ENCODE measurements around the gene MRPL40. TPM values are rescaled to one million over a fixed set of nuclear protein-coding genes. Genes with fewer than 3 reads are reported as not detected.

MRPL40 gene
- total and polyA plus RNA-seq, 2 of the 13 experiments (the other 11 are each of a cell fraction or from before 2014, with no cell fraction given): 42.7 to 79.7 TPM

DNA sequence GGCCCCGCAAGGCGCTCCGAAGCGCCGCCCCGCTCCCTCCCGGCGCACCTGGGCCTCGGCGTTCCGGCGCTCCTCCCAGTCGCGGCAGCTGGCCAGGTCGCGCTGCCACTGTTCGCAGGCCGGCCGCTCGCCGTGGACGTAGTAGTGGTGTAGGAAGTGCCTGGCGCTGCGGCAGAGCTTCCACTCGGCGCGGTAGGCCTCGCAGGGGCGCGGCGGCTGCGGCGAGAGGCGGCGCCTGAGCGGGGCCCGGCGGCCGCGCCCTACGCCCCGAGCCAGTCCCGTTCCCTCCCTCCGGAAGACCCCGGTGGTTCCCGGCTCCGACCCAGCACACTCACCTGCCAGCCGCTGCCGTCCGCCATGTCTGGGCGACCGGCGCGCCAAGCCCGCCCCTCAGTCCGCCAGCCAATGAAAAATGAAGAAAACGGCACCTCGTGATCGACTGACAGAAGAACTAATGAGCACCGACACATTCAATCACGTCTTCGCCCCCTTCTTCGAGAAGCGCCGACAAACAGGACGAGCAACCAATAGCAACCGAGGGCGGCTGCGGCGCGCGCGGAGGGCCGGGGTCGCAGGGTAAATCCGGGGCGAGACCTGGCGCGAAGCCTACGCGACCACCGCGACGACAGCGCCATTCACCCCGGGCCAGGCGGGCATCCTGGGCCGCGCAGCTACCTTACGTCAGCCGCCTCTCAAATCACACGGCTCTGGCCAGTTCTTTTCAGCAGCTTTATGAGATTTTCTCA, 15.2 kb downstream of the MRPL40 start, which contains the start of gene C22orf39 (continued):
- TF ChIP-seq ZNF839 (CRISPR knock-in tag; IDR thresholded peaks at IDR 0.05; ENCODE audit: borderline replicate concordance): 0 out of 2 replicates have a peak, but pooled peaks have one; percentile 72
- TF ChIP-seq, protein P1, sequence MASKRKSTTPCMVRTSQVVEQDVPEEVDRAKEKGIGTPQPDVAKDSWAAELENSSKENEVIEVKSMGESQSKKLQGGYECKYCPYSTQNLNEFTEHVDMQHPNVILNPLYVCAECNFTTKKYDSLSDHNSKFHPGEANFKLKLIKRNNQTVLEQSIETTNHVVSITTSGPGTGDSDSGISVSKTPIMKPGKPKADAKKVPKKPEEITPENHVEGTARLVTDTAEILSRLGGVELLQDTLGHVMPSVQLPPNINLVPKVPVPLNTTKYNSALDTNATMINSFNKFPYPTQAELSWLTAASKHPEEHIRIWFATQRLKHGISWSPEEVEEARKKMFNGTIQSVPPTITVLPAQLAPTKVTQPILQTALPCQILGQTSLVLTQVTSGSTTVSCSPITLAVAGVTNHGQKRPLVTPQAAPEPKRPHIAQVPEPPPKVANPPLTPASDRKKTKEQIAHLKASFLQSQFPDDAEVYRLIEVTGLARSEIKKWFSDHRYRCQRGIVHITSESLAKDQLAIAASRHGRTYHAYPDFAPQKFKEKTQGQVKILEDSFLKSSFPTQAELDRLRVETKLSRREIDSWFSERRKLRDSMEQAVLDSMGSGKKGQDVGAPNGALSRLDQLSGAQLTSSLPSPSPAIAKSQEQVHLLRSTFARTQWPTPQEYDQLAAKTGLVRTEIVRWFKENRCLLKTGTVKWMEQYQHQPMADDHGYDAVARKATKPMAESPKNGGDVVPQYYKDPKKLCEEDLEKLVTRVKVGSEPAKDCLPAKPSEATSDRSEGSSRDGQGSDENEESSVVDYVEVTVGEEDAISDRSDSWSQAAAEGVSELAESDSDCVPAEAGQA (IDR thresholded peaks at IDR 0.05; ENCODE audit: low read depth): peak; percentile 43; the same call in 1 of the 2 replicates
- TF ChIP-seq, protein P1 (CRISPR knock-in tag; IDR thresholded peaks at IDR 0.05; ENCODE audit: borderline replicate concordance): 0 out of 2 replicates have a peak, but pooled peaks have one; percentile 23
- TF ChIP-seq, protein P2, sequence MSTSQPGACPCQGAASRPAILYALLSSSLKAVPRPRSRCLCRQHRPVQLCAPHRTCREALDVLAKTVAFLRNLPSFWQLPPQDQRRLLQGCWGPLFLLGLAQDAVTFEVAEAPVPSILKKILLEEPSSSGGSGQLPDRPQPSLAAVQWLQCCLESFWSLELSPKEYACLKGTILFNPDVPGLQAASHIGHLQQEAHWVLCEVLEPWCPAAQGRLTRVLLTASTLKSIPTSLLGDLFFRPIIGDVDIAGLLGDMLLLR (CRISPR knock-in tag; IDR thresholded peaks at IDR 0.05): no peak
- no peak for TF ChIP-seq THYN1 (CRISPR knock-in tag; IDR thresholded peaks at IDR 0.05; ENCODE audit: borderline replicate concordance, low read depth)
- no peak for TF ChIP-seq ZNF460 (CRISPR knock-in tag; IDR thresholded peaks at IDR 0.05; ENCODE audit: borderline replicate concordance)
- TF ChIP-seq, protein P3, sequence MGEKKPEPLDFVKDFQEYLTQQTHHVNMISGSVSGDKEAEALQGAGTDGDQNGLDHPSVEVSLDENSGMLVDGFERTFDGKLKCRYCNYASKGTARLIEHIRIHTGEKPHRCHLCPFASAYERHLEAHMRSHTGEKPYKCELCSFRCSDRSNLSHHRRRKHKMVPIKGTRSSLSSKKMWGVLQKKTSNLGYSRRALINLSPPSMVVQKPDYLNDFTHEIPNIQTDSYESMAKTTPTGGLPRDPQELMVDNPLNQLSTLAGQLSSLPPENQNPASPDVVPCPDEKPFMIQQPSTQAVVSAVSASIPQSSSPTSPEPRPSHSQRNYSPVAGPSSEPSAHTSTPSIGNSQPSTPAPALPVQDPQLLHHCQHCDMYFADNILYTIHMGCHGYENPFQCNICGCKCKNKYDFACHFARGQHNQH (CRISPR knock-in tag; IDR thresholded peaks at IDR 0.05): no peak
- TF ChIP-seq ZNF614 (CRISPR knock-in tag; IDR thresholded peaks at IDR 0.05; ENCODE audit: borderline replicate concordance): no peak
- TF ChIP-seq ZNF644 (CRISPR knock-in tag; IDR thresholded peaks at IDR 0.05; ENCODE audit: low read depth): no peak
- TF ChIP-seq NR2F6 (IDR thresholded peaks at IDR 0.05): no peak
- TF ChIP-seq NR2F6 (CRISPR knock-in tag; IDR thresholded peaks at IDR 0.05): peak; percentile 42; the same call in 1 of the 2 replicates
- TF ChIP-seq ZNF572 (CRISPR knock-in tag; IDR thresholded peaks at IDR 0.05): no peak
- no peak for TF ChIP-seq PRMT3 (CRISPR knock-in tag; IDR thresholded peaks at IDR 0.05; ENCODE audit: borderline replicate concordance, low read depth)
- peak; percentile 66; the same call in 1 of the 2 replicates for TF ChIP-seq POLR2AphosphoS2 (IDR thresholded peaks at IDR 0.05; ENCODE audit: low read depth, low read length)
- no peak for TF ChIP-seq EED (CRISPR knock-in tag; IDR thresholded peaks at IDR 0.05)
- TF ChIP-seq ZNF558 (CRISPR knock-in tag; IDR thresholded peaks at IDR 0.05; ENCODE audit: borderline replicate concordance): peak; percentile 50; the same call in 1 of the 2 replicates
- TF ChIP-seq IKZF4 (CRISPR knock-in tag; IDR thresholded peaks at IDR 0.05; ENCODE audit: borderline replicate concordance, low read depth, not compliant biosample characterization): peak; percentile 15
- TF ChIP-seq YEATS2 (CRISPR knock-in tag; IDR thresholded peaks at IDR 0.05; ENCODE audit: borderline replicate concordance): no peak
- TF ChIP-seq, protein P4, sequence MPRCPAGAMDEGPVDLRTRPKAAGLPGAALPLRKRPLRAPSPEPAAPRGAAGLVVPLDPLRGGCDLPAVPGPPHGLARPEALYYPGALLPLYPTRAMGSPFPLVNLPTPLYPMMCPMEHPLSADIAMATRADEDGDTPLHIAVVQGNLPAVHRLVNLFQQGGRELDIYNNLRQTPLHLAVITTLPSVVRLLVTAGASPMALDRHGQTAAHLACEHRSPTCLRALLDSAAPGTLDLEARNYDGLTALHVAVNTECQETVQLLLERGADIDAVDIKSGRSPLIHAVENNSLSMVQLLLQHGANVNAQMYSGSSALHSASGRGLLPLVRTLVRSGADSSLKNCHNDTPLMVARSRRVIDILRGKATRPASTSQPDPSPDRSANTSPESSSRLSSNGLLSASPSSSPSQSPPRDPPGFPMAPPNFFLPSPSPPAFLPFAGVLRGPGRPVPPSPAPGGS (CRISPR knock-in tag; IDR thresholded peaks at IDR 0.05): peak; percentile 58; the same call in 1 of the 2 replicates
- no peak for TF ChIP-seq BRCA1 (CRISPR knock-in tag; IDR thresholded peaks at IDR 0.05)
- TF ChIP-seq ZNF652 (CRISPR knock-in tag; IDR thresholded peaks at IDR 0.05; ENCODE audit: borderline replicate concordance, low read depth): no peak
- TF ChIP-seq SAP130 (CRISPR knock-in tag; IDR thresholded peaks at IDR 0.05; ENCODE audit: low read depth): peak; percentile 44
